ENCODE data around the gene ANTXR1.

DNA sequence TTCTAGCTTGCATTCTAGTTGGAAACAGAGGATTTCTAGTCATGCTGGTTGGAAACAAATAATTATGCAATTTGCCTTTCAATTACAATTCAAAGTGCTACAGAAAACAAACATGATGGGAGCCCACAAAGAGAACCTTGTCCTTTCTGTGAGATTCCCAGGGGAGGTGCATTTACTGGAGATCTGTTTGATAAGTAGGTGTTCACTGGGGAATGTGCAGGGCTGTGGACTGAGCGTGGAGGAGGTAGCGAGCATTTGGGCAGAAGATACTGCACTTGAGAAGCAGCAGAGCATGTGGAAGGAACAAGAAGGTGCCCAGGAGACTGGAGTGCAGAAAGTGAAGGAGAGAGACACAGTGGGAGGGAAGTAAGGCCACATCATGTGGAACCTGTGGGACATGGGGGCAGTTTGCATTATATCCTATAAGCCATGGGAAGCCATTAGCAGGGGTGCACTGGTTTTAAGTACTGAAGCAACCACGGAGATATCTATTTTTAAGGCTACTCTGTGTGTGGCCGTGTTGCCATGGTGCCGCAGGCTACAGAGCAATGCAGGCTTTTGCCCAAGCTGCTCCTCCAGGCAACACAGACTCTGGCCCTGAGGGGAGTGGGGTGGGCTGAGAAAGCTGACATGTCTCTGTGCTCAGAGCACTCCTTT lies 154.0 kb downstream of the ANTXR1 start:
- TF ChIP-seq, protein P1, sequence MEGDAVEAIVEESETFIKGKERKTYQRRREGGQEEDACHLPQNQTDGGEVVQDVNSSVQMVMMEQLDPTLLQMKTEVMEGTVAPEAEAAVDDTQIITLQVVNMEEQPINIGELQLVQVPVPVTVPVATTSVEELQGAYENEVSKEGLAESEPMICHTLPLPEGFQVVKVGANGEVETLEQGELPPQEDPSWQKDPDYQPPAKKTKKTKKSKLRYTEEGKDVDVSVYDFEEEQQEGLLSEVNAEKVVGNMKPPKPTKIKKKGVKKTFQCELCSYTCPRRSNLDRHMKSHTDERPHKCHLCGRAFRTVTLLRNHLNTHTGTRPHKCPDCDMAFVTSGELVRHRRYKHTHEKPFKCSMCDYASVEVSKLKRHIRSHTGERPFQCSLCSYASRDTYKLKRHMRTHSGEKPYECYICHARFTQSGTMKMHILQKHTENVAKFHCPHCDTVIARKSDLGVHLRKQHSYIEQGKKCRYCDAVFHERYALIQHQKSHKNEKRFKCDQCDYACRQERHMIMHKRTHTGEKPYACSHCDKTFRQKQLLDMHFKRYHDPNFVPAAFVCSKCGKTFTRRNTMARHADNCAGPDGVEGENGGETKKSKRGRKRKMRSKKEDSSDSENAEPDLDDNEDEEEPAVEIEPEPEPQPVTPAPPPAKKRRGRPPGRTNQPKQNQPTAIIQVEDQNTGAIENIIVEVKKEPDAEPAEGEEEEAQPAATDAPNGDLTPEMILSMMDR (IDR thresholded peaks at IDR 0.05): no peak
- TF ChIP-seq EP300 (IDR thresholded peaks at IDR 0.05): no peak
- no peak for TF ChIP-seq POLR2A (IDR thresholded peaks at IDR 0.05)
